MG63 (cell line): ENCODE measurements around the gene BCL2L11. TPM values are rescaled to one million over a fixed set of nuclear protein-coding genes. Genes with fewer than 3 reads are reported as not detected.

Experiments
- DNase-seq: peaks from one replicate; pipeline ENCODE4 v3.0.0-alpha.2; 2020
- H3K27me3 ChIP-seq: fragments of 250-450 bp; sonication (Bioruptor Pico); 2 replicates; pipeline ENCODE4 v1.5.1; 2020; ENCODE audit warnings: mild to moderate bottlenecking, moderate library complexity
- H3K36me3 ChIP-seq: fragments of 250-450 bp; sonication (Bioruptor Pico); 2 replicates; pipeline ENCODE4 v1.5.1; 2020; ENCODE audit warnings: mild to moderate bottlenecking, moderate library complexity
- H3K4me3 ChIP-seq: fragments of 250-450 bp; sonication (Bioruptor Pico); 2 replicates; pipeline ENCODE4 v1.5.1; 2020; ENCODE audit warnings: mild to moderate bottlenecking, moderate library complexity
- H3K9me3 ChIP-seq: fragments of 250-450 bp; sonication (Bioruptor Pico); 2 replicates; pipeline ENCODE4 v1.5.1; 2020; ENCODE audit warnings: mild to moderate bottlenecking, moderate library complexity
- total RNA-seq: library from RNA; depleted of rRNA; stranded (reverse); fragments of >200 nt; shearing (Covaris generic); gene quantifications from 2 replicates; pipeline ENCODE4 v1.2.3, GENCODE V29; 2014; ENCODE audit warnings: low replicate concordance

The BCL2L11 gene
- total RNA-seq, 1 experiment from 2014 or later, result 1.8 TPM

- no peaks in the 10 kb centered on the region for H3K9me3 ChIP-seq
- no peaks in the 10 kb centered on the region for H3K27me3 ChIP-seq
- H3K4me3 ChIP-seq, result no peak overlapping the region
- no peak for DNase-seq
- H3K36me3 ChIP-seq, result no peaks in the 10 kb centered on the region
Measured at GRCh38 chr2:111156529-111156928, 35.8 kb downstream of the BCL2L11 start.

- Histone ChIP-seq H3K4me3 (no peak overlapping the region), H3K27me3 (no peaks in the 10 kb centered on the region), H3K36me3 (no peaks in the 10 kb centered on the region), H3K9me3 (no peaks in the 10 kb centered on the region)
- no peak for DNase-seq
Measured at GRCh38 chr2:111157071-111157661, 36.5 kb downstream of the BCL2L11 start.

GRCh38 chr2:111157798-111158197, 37.1 kb downstream of the BCL2L11 start:
- H3K9me3 ChIP-seq, result no peaks in the 10 kb centered on the region
- DNase-seq, result no peak
- H3K4me3 ChIP-seq, result no peak overlapping the region

GRCh38 chr2:111159641-111160040, 38.9 kb downstream of the BCL2L11 start:
- DNase-seq, result no peak
- Histone ChIP-seq H3K36me3 (no peaks in the 10 kb centered on the region), H3K4me3 (no peak overlapping the region), H3K27me3 (no peaks in the 10 kb centered on the region), H3K9me3 (no peaks in the 10 kb centered on the region)

More at GRCh38 chr2:111157798-111158197, 37.1 kb downstream of the BCL2L11 start:
- no peaks in the 10 kb centered on the region for H3K27me3 ChIP-seq
- H3K36me3 ChIP-seq, result no peaks in the 10 kb centered on the region

DNA sequence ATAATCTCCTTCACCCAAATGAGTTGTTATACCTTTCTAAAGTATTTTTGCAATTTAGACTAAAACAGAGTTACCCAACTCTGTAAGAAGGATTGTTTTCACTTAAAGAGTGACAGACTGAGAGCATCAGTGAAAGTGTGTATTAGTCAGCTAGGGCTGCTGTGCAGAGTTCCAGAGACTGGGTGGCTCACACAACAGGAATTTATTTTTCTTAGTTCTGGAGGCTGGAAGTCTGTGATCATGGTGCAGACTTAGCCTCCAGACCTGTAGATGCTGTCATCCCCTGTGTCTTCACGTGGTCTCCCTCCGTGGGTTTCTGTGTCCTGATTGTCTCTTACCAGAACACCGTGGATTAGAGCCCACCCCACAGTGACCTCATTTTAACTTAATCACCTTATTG, 40.0 kb downstream of the BCL2L11 start:
- Histone ChIP-seq H3K36me3 (no peaks in the 10 kb centered on the region), H3K4me3 (no peak overlapping the region), H3K9me3 (no peaks in the 10 kb centered on the region), H3K27me3 (no peaks in the 10 kb centered on the region)
- peak; percentile 71 for DNase-seq

- Histone ChIP-seq H3K36me3 (no peaks in the 10 kb centered on the region), H3K4me3 (no peak overlapping the region), H3K27me3 (no peaks in the 10 kb centered on the region), H3K9me3 (no peaks in the 10 kb centered on the region)
- DNase-seq, result peak; percentile 83
Measured at GRCh38 chr2:111161971-111162370, 41.3 kb downstream of the BCL2L11 start.

- H3K4me3 ChIP-seq, result no peak overlapping the region
- no peak for DNase-seq
- no peaks in the 10 kb centered on the region for H3K36me3 ChIP-seq
- H3K9me3 ChIP-seq, result no peaks in the 10 kb centered on the region
- no peaks in the 10 kb centered on the region for H3K27me3 ChIP-seq
Measured at GRCh38 chr2:111162718-111163331, 42.1 kb downstream of the BCL2L11 start.

DNA sequence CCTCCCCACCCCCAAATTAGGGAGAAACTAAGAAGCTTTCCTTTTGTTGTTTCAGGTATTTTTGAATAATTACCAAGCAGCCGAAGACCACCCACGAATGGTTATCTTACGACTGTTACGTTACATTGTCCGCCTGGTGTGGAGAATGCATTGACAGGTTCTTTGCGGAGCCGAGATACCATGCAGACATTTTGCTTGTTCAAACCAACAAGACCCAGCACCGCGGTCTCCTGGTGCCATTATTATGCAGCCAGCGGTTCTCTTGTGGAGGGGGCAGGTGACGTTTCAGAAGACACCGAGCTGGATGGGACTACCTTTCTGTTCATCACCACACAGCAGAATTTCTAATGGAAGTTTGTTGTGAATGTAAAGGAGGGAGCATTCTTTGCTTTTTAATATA, 43.4 kb downstream of the BCL2L11 start:
- no peak for DNase-seq
- no peaks in the 10 kb centered on the region for H3K36me3 ChIP-seq
- H3K4me3 ChIP-seq, result no peak overlapping the region
- H3K9me3 ChIP-seq, result no peaks in the 10 kb centered on the region
- H3K27me3 ChIP-seq, result no peaks in the 10 kb centered on the region

- no peak for DNase-seq
- no peaks in the 10 kb centered on the region for H3K36me3 ChIP-seq
- no peaks in the 10 kb centered on the region for H3K9me3 ChIP-seq
- no peaks in the 10 kb centered on the region for H3K27me3 ChIP-seq
- H3K4me3 ChIP-seq, result no peak overlapping the region
Measured at GRCh38 chr2:111165084-111165483, 44.4 kb downstream of the BCL2L11 start.

DNA sequence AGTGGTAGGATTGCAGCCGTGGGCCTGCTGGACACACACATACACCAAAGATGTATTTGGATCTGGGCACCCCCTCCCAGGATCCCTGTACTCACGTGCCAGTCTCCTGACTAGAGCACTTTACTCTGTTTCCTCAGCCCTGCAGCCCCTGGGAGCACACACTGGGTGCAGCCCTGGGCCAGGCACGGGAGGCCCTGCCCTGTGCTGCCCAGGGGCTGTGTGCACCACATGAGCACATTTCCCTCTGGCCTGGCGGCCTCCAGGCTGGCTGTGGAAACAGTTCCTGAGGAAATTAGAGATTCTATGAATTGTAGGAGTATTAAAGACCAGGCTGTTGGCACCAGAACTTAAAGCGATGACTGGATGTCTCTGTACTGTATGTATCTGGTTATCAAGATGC, 45.4 kb downstream of the BCL2L11 start:
- no peaks in the 10 kb centered on the region for H3K9me3 ChIP-seq
- no peak for DNase-seq
- H3K4me3 ChIP-seq, result no peak overlapping the region
- H3K27me3 ChIP-seq, result no peaks in the 10 kb centered on the region
- H3K36me3 ChIP-seq, result no peaks in the 10 kb centered on the region

GRCh38 chr2:111167076-111167862, 46.6 kb downstream of the BCL2L11 start:
- Histone ChIP-seq H3K4me3 (no peak overlapping the region), H3K9me3 (no peaks in the 10 kb centered on the region), H3K27me3 (no peaks in the 10 kb centered on the region), H3K36me3 (no peaks in the 10 kb centered on the region)
- peak; percentile 13 for DNase-seq

DNA sequence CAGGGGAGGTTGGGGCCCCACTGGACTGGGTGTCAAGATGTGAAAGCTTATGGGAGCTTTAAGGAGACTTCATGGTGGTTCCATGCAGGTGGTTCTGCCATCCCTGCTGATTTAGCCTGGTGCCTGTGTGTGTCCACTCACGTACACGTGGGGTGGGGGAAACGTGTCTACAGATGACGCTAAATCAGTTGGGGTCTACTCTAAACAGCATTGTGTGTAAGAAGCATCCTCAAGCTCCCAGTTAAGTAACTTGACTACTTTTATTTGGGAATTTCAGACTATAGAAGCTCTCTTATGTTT, 47.1 kb downstream of the BCL2L11 start:
- Histone ChIP-seq H3K9me3 (no peaks in the 10 kb centered on the region), H3K36me3 (no peaks in the 10 kb centered on the region), H3K4me3 (no peak overlapping the region), H3K27me3 (no peaks in the 10 kb centered on the region)
- no peak for DNase-seq

- H3K9me3 ChIP-seq, result no peaks in the 10 kb centered on the region
- H3K36me3 ChIP-seq, result no peaks in the 10 kb centered on the region
- no peaks in the 10 kb centered on the region for H3K27me3 ChIP-seq
- DNase-seq, result peak; percentile 85
- H3K4me3 ChIP-seq, result no peak overlapping the region
Measured at GRCh38 chr2:111168528-111169239, 48.0 kb downstream of the BCL2L11 start.

DNA sequence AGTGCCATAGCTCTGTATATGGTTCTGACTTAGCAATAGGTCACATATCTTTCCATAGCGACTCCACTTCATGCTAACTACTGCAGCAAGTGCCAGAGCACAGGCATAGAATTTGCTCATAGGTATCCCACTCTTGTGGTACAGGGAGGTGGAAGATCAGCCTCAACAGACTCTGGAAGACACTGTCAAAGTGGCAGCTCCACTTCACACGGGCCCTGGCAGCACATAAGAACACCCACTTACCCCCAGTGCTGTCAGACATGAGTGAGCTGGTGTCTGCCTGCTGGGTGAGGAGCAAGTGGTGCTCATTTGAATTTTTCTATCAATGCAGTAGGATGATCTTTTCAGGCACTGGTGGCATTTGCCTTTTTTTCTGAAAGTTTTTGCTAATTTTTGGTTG, 48.6 kb downstream of the BCL2L11 start:
- DNase-seq, result no peak
- H3K4me3 ChIP-seq, result no peak overlapping the region
- H3K36me3 ChIP-seq, result no peaks in the 10 kb centered on the region
- H3K9me3 ChIP-seq, result no peaks in the 10 kb centered on the region
- no peaks in the 10 kb centered on the region for H3K27me3 ChIP-seq

GRCh38 chr2:111169924-111170323, 49.2 kb downstream of the BCL2L11 start:
- H3K27me3 ChIP-seq, result no peaks in the 10 kb centered on the region
- DNase-seq, result no peak

GRCh38 chr2:111171337-111171930, 50.7 kb downstream of the BCL2L11 start:
- H3K36me3 ChIP-seq, result no peaks in the 10 kb centered on the region
- no peak for DNase-seq
- no peaks in the 10 kb centered on the region for H3K9me3 ChIP-seq
- H3K27me3 ChIP-seq, result no peaks in the 10 kb centered on the region
- no peak overlapping the region for H3K4me3 ChIP-seq

More at GRCh38 chr2:111169924-111170323, 49.2 kb downstream of the BCL2L11 start:
- Histone ChIP-seq H3K4me3 (no peak overlapping the region), H3K9me3 (no peaks in the 10 kb centered on the region), H3K36me3 (no peaks in the 10 kb centered on the region)

GRCh38 chr2:111172666-111173065, 52.0 kb downstream of the BCL2L11 start:
- no peaks in the 10 kb centered on the region for H3K27me3 ChIP-seq
- no peaks in the 10 kb centered on the region for H3K36me3 ChIP-seq
- no peak overlapping the region for H3K4me3 ChIP-seq
- H3K9me3 ChIP-seq, result no peaks in the 10 kb centered on the region
- DNase-seq, result no peak
